ENCODE results near the gene COL4A3.

COL4A3 gene

DNA sequence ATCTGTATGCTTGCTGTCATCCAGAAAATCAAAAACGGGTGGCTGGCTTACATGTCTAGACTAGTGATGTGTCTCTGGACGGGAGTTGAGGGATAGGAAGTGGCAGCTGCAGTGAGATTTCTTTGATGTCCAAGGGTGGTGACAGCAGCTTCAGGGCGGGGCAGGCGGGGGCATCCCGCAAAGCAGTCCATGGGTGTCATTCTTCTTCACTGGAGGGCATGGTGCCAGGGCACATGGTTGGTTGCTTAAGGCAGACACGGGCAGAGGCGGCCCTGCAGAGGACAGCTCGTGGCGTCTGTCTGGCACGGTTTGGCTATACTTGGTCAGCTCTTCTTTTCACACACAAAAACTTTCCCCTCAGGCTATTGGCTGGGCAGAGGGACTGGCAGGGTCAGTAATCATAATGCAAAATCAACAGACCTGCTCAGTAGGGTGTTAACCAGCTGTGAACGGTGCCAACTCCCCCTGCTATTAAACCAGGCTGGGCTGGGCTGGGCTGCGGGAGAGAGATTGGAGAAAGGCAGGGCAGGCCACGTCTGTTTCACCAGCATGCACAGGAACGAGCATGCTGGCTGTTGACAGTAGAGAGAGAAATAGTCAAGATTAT lies 63.7 kb downstream of the COL4A3 start:
- H3K4me3 ChIP-seq (ENCODE audit: low read depth, low read length): no peak overlapping the region
- TF ChIP-seq CTCF (IDR thresholded peaks at IDR 0.05; ENCODE audit: low read depth, low read length): no peak

DNA sequence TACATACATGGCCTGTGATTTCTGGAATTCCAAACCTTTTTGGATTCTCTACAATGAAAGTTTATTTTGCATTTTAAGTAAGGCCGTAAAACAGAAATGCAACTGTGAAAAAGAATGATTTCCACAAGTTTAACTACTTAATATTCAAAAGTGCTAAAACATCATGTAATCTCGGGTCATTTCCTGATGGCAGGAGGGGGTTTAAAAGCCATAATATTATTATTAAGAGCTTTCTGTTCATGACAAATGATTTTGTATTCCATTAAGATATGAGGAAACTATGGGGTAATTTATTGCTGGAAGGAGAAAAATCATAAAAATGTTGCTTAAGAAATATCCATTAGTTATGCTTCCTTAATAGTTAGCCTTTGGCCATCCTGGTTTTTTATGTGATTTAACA lies 65.7 kb downstream of the COL4A3 start:
- no peak for TF ChIP-seq CTCF (IDR thresholded peaks at IDR 0.05; ENCODE audit: low read depth, low read length)
- H3K4me3 ChIP-seq (ENCODE audit: low read depth, low read length): no peak overlapping the region

DNA sequence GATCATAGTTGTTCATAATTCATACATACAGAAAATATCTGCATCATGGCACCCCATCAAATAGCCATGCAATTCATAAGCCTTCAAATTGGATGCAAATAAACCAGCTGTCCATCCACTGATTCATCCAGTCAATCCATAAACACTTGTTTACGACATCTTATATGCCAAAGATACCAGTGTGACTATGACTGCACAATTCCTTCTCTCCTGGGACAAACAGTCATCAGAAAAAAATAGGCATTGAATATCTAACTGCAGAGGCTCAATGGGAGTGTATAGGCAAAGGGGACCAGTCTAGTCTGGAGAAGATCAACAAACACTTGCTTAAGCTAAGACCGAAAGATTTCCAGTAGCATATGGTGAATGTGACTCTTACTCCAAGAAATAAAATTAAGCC lies 70.0 kb downstream of the COL4A3 start:
- no peak for TF ChIP-seq CTCF (IDR thresholded peaks at IDR 0.05; ENCODE audit: low read depth, low read length)
- H3K4me3 ChIP-seq (ENCODE audit: low read depth, low read length): no peak overlapping the region

- no peak for TF ChIP-seq CTCF (IDR thresholded peaks at IDR 0.05; ENCODE audit: low read depth, low read length)
- H3K4me3 ChIP-seq (ENCODE audit: low read depth, low read length): no peak overlapping the region
These were observed 73.4 kb downstream of the COL4A3 start for GRCh38 chr2:227237786-227238185.

- H3K4me3 ChIP-seq (ENCODE audit: low read depth, low read length): no peak overlapping the region
- TF ChIP-seq CTCF (IDR thresholded peaks at IDR 0.05; ENCODE audit: low read depth, low read length): peak; percentile 96
These were observed 74.1 kb downstream of the COL4A3 start for GRCh38 chr2:227238238-227239237.

- no peak overlapping the region for H3K4me3 ChIP-seq (ENCODE audit: low read depth, low read length)
- no peak for TF ChIP-seq CTCF (IDR thresholded peaks at IDR 0.05; ENCODE audit: low read depth, low read length)
These were observed 76.6 kb downstream of the COL4A3 start for GRCh38 chr2:227241005-227241404.

DNA sequence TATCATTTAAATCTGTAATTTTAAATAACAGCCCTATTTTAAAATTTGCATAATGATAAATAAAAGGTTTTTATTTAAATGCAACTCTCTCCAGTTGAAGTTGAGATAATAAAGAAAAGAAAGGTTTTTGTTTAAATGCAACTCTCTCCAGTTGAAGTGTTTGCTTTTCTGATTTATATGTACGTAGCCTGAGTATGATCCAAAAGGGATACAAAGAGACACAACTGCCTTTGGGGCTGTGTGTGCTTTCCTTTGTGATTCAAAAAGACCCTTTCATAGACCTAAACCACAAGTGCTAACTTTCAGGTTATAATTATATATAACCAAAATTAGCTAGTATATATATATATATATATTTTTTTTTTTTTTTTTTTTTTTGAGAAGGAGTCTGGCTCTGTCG lies 84.5 kb downstream of the COL4A3 start:
- H3K4me3 ChIP-seq (ENCODE audit: low read depth, low read length): no peak overlapping the region
- TF ChIP-seq CTCF (IDR thresholded peaks at IDR 0.05; ENCODE audit: low read depth, low read length): no peak
